HG03045 (cell line): ENCODE measurements around the gene PBX3.

ENCODE experiments used
- ATAC-seq: cut with Tn5 transposase; IDR thresholded peaks from one replicate; pipeline ENCODE4 v1.9.1; 2021; ENCODE audit warnings: mild to moderate bottlenecking, moderate library complexity; ENCODE audit not compliant: unreplicated experiment

The PBX3 gene

GRCh38 chr9:125902831-125903512, 155.8 kb downstream of the PBX3 start:
- ATAC-seq: no peak

GRCh38 chr9:125904155-125904851, 157.1 kb downstream of the PBX3 start:
- no peak for ATAC-seq

- no peak for ATAC-seq
Measured at GRCh38 chr9:125906144-125906543, 159.0 kb downstream of the PBX3 start.

GRCh38 chr9:125906893-125907292, 159.7 kb downstream of the PBX3 start:
- ATAC-seq: no peak

- no peak for ATAC-seq
Measured at GRCh38 chr9:125908136-125908535, 161.0 kb downstream of the PBX3 start.

- no peak for ATAC-seq
Measured at GRCh38 chr9:125908966-125909365, 161.8 kb downstream of the PBX3 start.

- no peak for ATAC-seq
Measured at GRCh38 chr9:125909459-125909858, 162.3 kb downstream of the PBX3 start.

GRCh38 chr9:125910286-125910685, 163.1 kb downstream of the PBX3 start:
- ATAC-seq: no peak

- no peak for ATAC-seq
Measured at GRCh38 chr9:125911861-125912644, 164.9 kb downstream of the PBX3 start.

- ATAC-seq: no peak
Measured at GRCh38 chr9:125912667-125913066, 165.5 kb downstream of the PBX3 start.

- ATAC-seq: no peak
Measured at GRCh38 chr9:125913551-125913950, 166.4 kb downstream of the PBX3 start.

- ATAC-seq: no peak
Measured at GRCh38 chr9:125914411-125914810, 167.2 kb downstream of the PBX3 start.

GRCh38 chr9:125915606-125916005, 168.4 kb downstream of the PBX3 start:
- ATAC-seq: no peak

GRCh38 chr9:125919565-125919964, 172.4 kb downstream of the PBX3 start:
- no peak for ATAC-seq

GRCh38 chr9:125920402-125920801, 173.2 kb downstream of the PBX3 start:
- no peak for ATAC-seq

GRCh38 chr9:125922854-125923253, 175.7 kb downstream of the PBX3 start:
- ATAC-seq: no peak

GRCh38 chr9:125924351-125924750, 177.2 kb downstream of the PBX3 start:
- ATAC-seq: no peak

GRCh38 chr9:125926936-125927335, 179.8 kb downstream of the PBX3 start:
- ATAC-seq: no peak

GRCh38 chr9:125929846-125930245, 182.7 kb downstream of the PBX3 start:
- ATAC-seq: no peak

GRCh38 chr9:125931211-125931610, 184.0 kb downstream of the PBX3 start:
- no peak for ATAC-seq

GRCh38 chr9:125932012-125932411, 184.8 kb downstream of the PBX3 start:
- no peak for ATAC-seq
